Spleen (tissue), 7 donors: ENCODE measurements around the gene RAB7A.

Experiments
- POLR2A ChIP-seq, 3 donors: fragments of 450-650 bp; IDR thresholded peaks; one replicate each; pipeline ENCODE4 v1.5.1; 2017; ENCODE audit warnings: antibody characterized with exemption in 3 of 3, mild to moderate bottlenecking in 1 of 3
- POLR2AphosphoS5 ChIP-seq, 3 donors: sonication (generic); formaldehyde crosslinking; IDR thresholded peaks; one replicate each; pipeline ENCODE4 v1.5.1; 2017; ENCODE audit warnings: antibody characterized with exemption in 3 of 3
- TF ChIP-seq, protein P1 (sequence below), 11 experiments: fragments of 200-600 bp in 7 of 11; fragments of 450-650 bp in 4 of 11; sonication (generic) in 4 of 11; IDR thresholded peaks in 8 of 11; conservative IDR thresholded peaks in 3 of 11; 1 replicate in 7 of 11; 2 replicates in 4 of 11; pipeline versions ENCODE4 v1.4.0 to v1.8.0; 2016 to 2021; ENCODE audit warnings: antibody characterized with exemption in 11 of 11, inconsistent platforms in 4 of 11, mild to moderate bottlenecking in 1 of 11
- donor health status: DM: no; HTN: no; CAD: no; lungs with moderate emphysema.
- donor health status: DM: no; HTN: no; CAD: no.
- donor health status: DM: no; HTN: no; CAD: no.

- TF ChIP-seq, protein P1, sequence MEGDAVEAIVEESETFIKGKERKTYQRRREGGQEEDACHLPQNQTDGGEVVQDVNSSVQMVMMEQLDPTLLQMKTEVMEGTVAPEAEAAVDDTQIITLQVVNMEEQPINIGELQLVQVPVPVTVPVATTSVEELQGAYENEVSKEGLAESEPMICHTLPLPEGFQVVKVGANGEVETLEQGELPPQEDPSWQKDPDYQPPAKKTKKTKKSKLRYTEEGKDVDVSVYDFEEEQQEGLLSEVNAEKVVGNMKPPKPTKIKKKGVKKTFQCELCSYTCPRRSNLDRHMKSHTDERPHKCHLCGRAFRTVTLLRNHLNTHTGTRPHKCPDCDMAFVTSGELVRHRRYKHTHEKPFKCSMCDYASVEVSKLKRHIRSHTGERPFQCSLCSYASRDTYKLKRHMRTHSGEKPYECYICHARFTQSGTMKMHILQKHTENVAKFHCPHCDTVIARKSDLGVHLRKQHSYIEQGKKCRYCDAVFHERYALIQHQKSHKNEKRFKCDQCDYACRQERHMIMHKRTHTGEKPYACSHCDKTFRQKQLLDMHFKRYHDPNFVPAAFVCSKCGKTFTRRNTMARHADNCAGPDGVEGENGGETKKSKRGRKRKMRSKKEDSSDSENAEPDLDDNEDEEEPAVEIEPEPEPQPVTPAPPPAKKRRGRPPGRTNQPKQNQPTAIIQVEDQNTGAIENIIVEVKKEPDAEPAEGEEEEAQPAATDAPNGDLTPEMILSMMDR (IDR thresholded peaks at IDR 0.05 in 8 of 11, conservative IDR thresholded peaks at IDR 0.05 in 3 of 11), result no peak
- no peak for TF ChIP-seq POLR2A (IDR thresholded peaks at IDR 0.05)
- TF ChIP-seq POLR2AphosphoS5 (IDR thresholded peaks at IDR 0.05), result no peak
Observed at GRCh38 chr3:128775241-128775640, 49.3 kb downstream of the RAB7A start.
